ENCODE measurements around the gene WWC2.

The WWC2 gene

GRCh38 chr4:183288955-183289354 is 189.9 kb downstream of the WWC2 start:
- H2AFZ ChIP-seq (ENCODE audit: low read depth, low read length, severe bottlenecking) = no peak overlapping the region
- TF ChIP-seq EZH2phosphoT487 (conservative IDR thresholded peaks at IDR 0.05; ENCODE audit: low read length) (no peak), CTCF (IDR thresholded peaks at IDR 0.05; ENCODE audit: insufficient read depth, low read length, poor library complexity, severe bottlenecking) (no peak)
- no peak overlapping the region for H3K9ac ChIP-seq (ENCODE audit: low read length)
- no peaks in the 10 kb centered on the region for H4K20me1 ChIP-seq (ENCODE audit: low read depth, low read length)
- no peak overlapping the region for H3K4me3 ChIP-seq (ENCODE audit: insufficient read depth, low read length, poor library complexity, severe bottlenecking)
- no peak overlapping the region for H3K4me2 ChIP-seq (ENCODE audit: low read depth, low read length, poor library complexity, severe bottlenecking)
- H3K36me3 ChIP-seq (ENCODE audit: low read length) = no peaks in the 10 kb centered on the region
- no peaks in the 10 kb centered on the region for H3K27me3 ChIP-seq (ENCODE audit: low read length)
- no peak overlapping the region for H3K27ac ChIP-seq (ENCODE audit: low read depth, low read length)
- no peaks in the 10 kb centered on the region for H3K9me2 ChIP-seq (replicated peaks; ENCODE audit: insufficient read depth, low read length)
- H3K9me3 ChIP-seq (ENCODE audit: insufficient read depth, low read length) = no peaks in the 10 kb centered on the region
- H3F3A ChIP-seq (ENCODE audit: insufficient read depth) = no peaks in the 10 kb centered on the region
- H3K79me2 ChIP-seq (ENCODE audit: insufficient read depth, low read length) = no peaks in the 10 kb centered on the region

- H3K4me3 ChIP-seq (ENCODE audit: insufficient read depth, low read length, poor library complexity, severe bottlenecking) = no peak overlapping the region
- no peaks in the 10 kb centered on the region for H4K20me1 ChIP-seq (ENCODE audit: low read depth, low read length)
- no peaks in the 10 kb centered on the region for H3K9me3 ChIP-seq (ENCODE audit: insufficient read depth, low read length)
- H3K36me3 ChIP-seq (ENCODE audit: low read length) = no peaks in the 10 kb centered on the region
- no peak overlapping the region for H3K4me2 ChIP-seq (ENCODE audit: low read depth, low read length, poor library complexity, severe bottlenecking)
- no peak overlapping the region for H3K9ac ChIP-seq (ENCODE audit: low read length)
- no peaks in the 10 kb centered on the region for H3K9me2 ChIP-seq (replicated peaks; ENCODE audit: insufficient read depth, low read length)
- H2AFZ ChIP-seq (ENCODE audit: low read depth, low read length, severe bottlenecking) = no peak overlapping the region
- no peaks in the 10 kb centered on the region for H3K79me2 ChIP-seq (ENCODE audit: insufficient read depth, low read length)
- H3F3A ChIP-seq (ENCODE audit: insufficient read depth) = no peaks in the 10 kb centered on the region
- no peaks in the 10 kb centered on the region for H3K27me3 ChIP-seq (ENCODE audit: low read length)
- TF ChIP-seq EZH2phosphoT487 (conservative IDR thresholded peaks at IDR 0.05; ENCODE audit: low read length) (no peak), CTCF (IDR thresholded peaks at IDR 0.05; ENCODE audit: insufficient read depth, low read length, poor library complexity, severe bottlenecking) (no peak)
- no peak overlapping the region for H3K27ac ChIP-seq (ENCODE audit: low read depth, low read length)
These were observed 190.6 kb downstream of the WWC2 start for GRCh38 chr4:183289688-183290087.

- Histone ChIP-seq H4K20me1 (ENCODE audit: low read depth, low read length) (no peaks in the 10 kb centered on the region), H3K27ac (ENCODE audit: low read depth, low read length) (no peak overlapping the region), H3K9ac (ENCODE audit: low read length) (no peak overlapping the region), H3K4me2 (ENCODE audit: low read depth, low read length, poor library complexity, severe bottlenecking) (no peak overlapping the region), H3K27me3 (ENCODE audit: low read length) (no peaks in the 10 kb centered on the region), H3K79me2 (ENCODE audit: insufficient read depth, low read length) (no peaks in the 10 kb centered on the region), H3K9me2 (replicated peaks; ENCODE audit: insufficient read depth, low read length) (no peaks in the 10 kb centered on the region), H3K36me3 (ENCODE audit: low read length) (no peaks in the 10 kb centered on the region), H3F3A (ENCODE audit: insufficient read depth) (no peaks in the 10 kb centered on the region), H3K4me3 (ENCODE audit: insufficient read depth, low read length, poor library complexity, severe bottlenecking) (no peak overlapping the region), H3K9me3 (ENCODE audit: insufficient read depth, low read length) (no peaks in the 10 kb centered on the region), H2AFZ (ENCODE audit: low read depth, low read length, severe bottlenecking) (no peak overlapping the region)
- TF ChIP-seq EZH2phosphoT487 (conservative IDR thresholded peaks at IDR 0.05; ENCODE audit: low read length) (no peak), CTCF (IDR thresholded peaks at IDR 0.05; ENCODE audit: insufficient read depth, low read length, poor library complexity, severe bottlenecking) (no peak)
These were observed 192.0 kb downstream of the WWC2 start for GRCh38 chr4:183291070-183291469.
